SHP77 treated with DMSO at 0.1 percent for 48 hours (cell line): ENCODE data around the gene PPP1R14D.
"Not testable (repeated sequence)": the region's sequence is repeated elsewhere in the genome, so short reads cannot be mapped to it uniquely, and the experiment has no call there.

Source experiments
- DNase-seq: peaks from one replicate; lab custom pipeline; 2025; lab: John Stamatoyannopoulos, UW

PPP1R14D gene, protein sequence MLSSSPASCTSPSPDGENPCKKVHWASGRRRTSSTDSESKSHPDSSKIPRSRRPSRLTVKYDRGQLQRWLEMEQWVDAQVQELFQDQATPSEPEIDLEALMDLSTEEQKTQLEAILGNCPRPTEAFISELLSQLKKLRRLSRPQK

DNA sequence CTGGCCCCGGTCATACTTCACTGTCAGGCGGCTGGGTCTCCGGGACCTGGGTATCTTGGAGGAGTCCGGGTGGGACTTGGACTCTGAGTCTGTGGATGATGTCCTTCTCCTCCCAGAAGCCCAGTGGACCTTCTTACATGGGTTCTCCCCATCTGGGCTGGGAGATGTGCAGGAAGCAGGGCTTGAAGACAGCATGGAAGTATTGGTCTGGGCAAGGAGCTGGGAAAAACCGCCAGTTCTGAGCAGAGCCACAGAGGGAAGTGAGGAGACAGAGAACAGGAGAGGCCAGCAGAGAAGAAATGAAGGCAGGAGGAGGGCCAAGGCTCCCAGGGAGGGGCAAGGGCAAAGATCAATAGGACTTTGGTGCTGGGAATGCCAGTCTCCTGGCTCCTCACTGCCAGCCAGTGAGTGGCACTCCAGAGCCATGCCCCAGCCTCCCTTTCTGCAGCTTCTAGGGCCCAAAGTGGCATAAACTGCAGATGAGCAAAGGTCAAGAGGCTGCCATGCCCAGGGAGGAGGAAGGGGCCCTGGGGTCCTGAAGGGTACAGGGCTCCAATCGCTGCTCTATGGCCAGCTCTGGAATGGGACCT is at the start of gene PPP1R14D:
TSS of gene PPP1R14D (minus strand) at position 262 of the 590 bp plus-strand sequence. CDS start at position 195, 67 bp downstream.
- DNase-seq: no peak

DNA sequence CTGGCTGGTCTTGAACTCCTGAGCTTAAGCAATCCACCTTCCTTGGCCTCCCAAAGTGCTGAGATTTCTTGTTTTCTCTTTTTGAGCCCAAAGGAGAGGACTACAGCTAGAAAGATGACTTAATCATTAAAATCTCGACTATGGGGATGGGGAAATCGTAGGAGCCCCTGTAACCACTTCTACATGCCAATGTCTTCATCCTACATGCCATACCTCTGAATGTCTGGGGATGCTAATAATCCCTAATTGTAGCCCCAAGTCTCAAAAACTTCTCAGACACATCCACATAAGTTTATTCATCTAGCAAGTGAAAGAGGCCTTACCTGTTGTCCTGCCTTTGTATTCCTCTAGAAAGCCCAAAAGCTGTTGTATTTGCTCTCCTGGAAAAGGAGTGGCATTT is 49.2 kb upstream of the PPP1R14D start:
- DNase-seq: no peak

DNA sequence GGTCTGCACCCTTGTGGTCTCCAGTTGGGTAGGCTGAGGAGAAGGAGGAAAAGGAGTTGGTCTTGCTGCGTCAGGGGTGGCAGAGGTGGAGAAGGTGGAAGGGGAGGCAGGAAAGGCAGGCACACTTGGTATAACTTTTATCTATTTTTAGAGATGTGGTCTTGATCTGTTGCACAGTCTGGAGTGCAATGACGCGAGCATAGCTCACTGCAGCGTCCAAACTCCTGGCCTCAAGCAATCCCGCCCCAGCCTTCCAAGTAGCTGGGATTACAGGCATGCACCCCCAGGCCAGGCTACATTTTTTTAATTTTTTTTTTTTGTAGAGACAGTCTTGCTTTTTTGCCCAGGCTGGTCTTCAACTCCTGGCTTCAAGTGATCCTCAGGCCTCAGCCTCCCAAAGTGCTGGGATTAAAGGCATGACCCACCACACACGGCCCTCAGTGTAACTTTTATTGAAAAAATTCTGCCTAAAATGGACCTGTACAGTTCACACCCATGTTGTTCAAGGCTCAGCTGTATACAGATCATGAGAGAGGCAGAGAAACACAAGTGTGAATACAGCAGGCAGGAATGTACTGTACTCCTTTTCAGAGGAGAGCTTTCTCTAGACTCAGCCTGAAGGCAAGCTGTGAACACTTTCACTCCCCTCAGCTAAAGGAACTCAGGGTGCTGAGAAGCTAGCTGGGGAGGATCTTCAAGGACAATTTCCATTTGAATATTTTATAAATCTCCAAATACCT is 47.7 kb upstream of the PPP1R14D start:
- DNase-seq: no peak

DNA sequence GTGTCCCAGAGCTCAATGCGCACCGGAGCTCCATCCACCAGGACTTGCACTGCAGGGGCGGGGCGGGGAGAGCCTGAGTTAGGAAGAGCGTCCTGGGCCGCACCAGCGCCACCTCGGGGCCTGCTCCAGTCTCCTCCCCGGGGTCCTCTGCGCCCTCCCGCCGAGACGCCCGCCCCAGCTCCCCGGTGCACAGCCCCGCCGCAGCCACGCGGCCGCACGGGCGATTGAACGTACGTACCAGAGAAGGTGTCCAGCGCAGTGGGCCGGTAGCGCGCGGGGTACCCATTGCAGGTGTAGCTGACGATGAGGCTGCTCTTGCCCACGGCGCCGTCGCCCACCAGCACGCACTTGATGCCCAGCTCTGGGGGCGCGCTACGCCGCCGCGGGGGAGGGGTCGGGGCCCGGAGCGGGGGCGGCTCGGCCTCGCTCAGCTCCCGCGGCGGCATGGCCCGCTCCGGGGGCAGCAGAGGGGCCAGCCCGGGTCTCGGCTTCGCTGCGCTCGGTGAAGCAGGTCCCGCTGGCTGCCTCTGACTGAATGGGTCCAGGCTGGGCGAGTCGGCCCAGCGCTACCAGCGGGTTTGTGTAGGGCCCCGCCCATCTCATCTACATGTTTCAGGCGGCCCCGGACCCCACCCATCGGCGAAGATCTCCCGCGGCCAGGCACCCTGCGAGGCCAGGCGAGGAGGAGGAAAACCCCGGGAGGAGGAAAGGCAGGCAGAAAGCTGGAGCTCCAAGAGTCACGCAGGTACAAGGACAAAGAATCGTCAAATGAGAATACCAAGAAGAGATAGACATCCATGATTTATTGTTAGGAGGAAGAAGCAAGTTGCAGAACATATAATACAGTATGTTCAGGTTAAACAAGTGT is 45.4 kb upstream of the PPP1R14D start, which contains the start of gene RHOV:
TSS of gene RHOV (minus strand) at position 541 of the 868 bp plus-strand sequence. CDS start at position 446, 95 bp downstream.
- peak; percentile 42 for DNase-seq

DNA sequence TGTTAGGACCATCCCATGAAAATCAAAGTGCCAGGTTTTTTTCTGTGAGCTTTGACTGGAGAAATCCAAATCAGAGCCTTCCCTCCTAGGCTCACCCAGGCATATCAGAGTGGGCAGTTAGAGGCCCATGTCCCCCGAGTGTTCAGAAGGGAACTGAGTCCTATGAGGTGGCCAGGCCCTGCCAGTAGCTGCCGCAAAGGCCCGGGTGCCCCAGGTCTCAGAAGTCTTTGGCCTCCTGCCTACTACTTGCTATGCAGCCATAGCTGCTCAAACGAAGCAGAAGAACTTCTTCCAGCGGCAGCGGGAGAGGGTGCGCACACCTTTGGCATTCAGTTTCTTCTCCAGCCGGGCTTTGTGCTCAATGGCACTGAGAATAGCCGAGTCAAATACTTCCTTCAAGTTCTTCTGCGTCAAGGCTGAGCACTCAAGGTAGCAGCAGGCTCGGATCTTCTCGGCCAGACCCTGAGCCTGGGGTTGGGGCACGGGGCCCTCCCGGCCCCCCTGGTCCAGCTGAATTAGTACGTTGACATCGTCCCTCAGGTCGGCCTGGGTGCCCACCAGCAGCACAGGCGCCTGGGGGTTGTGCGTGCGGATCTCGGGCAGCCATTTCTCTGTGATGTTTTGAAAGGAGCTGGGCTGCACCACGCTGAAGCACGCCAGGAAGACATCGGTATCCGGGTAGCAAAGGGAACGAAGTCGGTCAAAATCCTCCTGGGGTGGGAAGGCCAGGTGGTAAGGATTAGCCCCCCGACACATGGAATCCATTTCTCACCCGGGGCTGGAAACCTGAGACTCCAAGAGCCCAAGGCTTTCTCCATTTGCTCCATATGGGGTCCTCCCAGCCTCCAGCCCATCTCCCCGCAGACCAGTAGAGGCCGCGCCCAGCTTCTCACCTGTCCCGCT is 44.5 kb upstream of the PPP1R14D start:
- no peak for DNase-seq

DNA sequence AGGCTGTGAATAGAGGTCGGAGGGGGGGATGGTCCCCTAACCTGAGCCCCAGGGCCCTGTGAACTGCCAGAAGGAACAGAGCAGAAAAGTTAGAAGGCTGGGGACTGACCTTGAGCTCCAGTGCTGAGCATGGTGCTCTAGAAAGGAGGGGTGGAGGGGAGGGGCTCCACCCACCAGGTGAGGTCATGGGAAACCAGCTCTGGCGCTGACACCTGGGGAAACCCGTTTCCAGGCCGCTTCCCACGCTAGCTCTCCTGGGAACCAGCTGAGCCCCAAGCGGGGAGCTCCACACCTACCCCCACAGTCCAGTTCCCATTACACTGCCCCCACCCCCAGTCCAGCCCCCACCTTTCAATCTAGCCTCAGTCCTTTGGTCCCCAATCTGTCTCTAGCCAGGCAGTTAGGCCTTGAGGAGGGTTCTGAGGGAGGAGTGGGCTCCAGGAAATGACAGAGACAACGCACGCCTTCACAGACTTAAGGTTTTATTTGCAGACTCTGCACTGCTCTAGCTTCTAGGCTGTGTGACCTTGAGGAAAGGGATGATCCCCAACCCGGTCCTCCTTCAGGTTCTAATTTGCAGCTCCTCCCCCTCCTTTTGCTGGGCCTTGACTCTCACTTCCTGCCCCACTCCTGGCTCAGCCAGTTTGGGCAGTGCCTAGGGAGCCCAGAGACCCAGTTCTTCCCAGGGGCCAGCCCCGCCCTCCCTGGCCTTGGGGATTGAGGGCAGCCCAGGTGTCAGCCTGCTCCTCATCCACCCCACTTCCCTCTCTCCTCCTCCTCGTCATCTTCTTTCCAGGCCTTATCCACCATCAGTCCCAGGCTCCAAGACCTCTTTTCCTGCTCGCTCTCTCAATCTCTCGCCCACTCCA is 43.5 kb upstream of the PPP1R14D start:
- no peak for DNase-seq

DNA sequence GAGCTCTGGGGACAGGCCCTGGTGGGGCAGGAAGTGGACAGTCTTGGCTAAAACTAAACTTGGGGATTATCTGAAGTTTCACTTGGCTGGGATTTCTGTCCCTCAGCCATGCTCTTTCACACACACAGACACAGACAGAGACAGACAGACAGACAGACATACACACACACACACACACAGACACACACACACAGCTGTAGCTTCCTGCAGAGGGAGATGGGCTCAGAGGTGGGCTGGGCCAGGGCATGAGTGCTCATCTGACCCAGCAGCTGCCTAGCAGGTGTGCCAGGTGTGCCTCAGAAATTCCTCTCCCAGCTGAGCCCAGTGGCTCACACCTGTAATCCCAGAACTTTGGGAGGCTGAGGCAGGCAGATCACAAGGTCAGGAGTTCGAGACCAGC is 42.2 kb upstream of the PPP1R14D start:
- DNase-seq: no peak

DNA sequence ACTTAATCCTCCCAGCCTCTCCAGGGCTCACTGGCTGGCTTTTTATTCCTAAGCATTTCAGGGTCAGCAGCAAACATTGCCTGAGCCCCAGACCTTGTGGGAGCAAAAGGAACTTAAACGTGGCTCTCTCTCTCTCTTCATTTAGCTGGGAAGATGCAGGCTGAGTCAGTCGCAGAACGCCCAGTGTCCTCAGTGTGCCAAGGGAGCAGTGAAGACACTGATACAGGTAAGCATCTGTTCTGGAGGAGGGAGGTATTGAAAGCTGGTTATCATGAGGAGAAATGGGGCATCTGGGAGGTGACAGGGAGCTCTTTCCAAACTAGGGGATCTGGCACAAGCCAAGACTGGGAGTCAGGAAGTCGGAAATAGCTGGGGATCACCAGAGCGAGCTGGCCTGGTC is 41.2 kb upstream of the PPP1R14D start:
- DNase-seq: no peak

DNA sequence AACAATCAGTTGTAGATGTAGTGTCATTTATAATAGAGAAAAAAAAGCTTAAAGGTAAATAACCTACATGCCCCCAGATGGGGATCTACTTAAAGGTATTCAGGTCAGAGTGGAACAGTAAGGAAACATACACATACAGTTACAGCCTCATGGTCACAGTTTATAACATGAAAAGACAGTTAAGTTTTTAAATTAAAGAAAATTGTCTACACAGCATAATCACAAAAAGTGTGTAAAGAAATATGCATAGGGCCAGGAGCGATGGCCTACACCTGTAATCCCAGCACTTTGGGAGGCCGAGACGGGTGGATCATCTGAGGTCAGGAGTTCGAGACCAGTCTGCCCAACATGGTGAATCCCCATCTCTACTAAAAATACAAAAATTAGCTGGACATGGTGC is 38.7 kb upstream of the PPP1R14D start:
- DNase-seq: no peak

DNA sequence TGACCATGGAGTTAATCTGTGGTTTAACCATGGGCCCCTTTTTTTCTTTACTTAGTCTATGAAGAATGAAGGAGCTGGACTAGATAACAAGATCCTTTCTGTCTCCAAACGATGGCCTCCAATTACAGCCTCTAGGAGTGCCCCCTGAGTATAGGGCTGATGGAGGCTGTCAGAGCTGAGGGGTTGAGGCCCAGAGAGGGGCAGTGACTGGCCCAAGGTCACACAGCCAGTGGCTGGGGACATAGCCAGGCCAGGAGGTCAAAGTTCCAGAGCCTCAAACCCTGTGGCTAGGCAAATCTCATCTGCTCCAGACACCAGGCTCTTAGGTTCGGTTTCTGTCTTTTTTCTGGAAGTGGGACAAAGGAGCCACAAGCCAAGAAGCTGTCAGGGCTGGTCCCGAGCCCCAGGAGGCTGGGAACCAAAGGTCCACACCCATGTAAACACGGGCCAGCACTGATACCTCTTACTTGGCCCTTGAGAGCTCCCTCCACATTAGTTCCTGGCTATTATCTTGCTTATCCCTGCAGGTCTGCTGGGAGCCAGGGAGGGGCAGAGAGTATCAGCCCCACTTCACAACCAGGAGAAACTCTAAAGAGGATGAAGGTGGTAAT is 35.3 kb upstream of the PPP1R14D start:
- no peak for DNase-seq

DNA sequence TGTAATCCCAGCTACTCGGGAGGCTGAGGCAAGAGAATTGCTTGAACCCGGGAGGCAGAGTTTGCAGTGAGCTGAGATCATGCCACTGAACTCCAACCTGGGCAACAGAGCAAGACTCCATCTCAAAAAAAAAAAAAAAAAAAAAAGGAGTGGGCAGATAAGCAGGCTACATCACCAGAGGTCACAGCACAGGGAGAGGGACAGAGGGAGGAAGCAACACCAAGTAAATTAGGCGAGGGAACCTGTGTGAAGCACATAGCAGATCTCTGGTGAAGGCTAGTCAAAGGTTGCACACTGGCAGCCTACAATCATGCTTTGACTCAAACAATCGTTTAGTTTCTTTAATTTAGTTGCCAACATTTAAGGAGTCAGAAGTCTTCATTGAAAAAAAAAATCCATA is 32.6 kb upstream of the PPP1R14D start:
- not testable (repeated sequence) for DNase-seq

DNA sequence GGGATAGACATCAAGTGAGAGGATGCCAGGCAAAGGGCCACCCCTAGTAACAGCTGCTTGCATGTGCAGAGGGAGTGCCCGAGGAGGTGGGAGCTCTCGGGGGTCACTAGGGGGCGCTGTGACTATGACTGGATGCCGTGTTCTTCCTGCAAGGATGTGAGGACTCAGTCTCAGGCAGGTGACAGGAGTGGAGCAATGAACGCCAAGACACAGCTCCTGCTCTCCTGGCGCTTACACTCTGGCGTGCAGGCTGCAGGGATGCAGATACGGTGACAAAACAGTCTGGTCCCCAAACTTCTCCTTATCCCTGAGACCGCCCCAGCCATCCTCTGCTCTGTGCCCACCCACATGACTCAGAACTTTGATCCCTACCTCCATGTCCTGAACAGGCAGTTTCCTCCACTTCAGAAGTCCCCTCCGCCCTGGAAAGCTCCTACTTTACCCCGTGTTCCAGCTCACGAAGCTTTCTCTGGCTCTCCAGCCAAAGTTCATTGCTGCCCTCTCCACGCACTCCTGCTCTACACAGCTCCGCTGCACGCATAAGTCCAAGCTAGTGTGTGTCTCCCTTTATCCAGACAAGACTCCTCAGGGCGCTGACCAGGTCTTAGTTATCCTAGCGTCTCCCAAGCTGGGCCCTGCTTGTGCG is 30.8 kb upstream of the PPP1R14D start:
- DNase-seq: peak; percentile 64

DNA sequence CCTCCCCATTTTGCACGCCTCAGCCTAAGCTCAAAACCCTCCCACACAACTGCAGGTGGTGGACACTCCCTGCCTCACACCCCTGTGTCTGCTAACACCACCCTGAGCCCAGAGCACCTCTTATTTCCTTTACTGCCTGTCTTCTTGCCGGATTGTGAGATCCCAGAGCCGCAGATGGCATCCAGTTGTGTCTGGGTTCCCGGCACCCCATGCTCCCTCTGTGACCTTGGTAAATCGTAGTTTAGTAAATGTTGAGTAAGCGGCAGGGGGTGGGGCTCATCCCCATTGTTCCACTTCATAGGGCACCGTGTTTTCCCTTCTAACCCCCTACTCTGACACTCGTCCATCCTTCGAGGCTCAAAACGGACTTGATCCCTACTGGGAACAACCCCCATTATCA is 30.2 kb upstream of the PPP1R14D start:
- DNase-seq: no peak

DNA sequence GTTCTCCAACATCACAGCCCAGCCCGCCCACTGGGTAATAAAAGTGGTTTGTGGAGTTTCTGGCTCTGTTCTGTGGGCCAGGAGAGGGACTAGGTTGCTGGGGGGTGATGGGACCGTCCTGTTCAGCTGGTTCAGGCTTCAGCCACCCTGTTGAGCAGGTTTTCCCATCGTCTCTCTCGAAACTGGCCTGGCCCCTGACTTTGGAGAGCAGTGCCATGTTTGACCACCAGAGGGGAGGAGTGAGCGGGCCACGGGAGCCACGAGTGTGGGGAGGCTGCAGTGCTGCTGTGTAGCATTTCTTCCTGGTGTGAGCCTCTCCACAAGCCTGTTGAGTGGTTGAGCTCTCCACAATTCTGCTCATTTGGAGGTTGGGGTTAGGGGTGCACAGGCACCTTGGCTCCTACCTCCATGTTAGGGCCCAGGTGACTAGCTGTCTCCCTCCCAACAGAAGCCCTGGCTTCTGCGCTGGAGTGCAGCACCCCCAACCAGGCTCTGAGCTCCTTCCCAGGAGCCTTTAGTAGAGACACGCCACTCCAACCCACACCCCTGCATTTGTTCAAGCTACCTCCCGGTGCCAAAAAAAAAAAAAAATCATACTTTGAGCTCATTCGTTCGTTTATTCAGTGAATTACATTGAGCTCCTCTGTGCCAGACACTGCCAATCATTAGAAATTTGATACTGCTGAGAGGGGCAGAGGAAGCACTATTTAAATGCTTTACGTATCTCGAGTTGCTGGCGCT is 29.3 kb upstream of the PPP1R14D start:
- DNase-seq: peak; percentile 10

DNA sequence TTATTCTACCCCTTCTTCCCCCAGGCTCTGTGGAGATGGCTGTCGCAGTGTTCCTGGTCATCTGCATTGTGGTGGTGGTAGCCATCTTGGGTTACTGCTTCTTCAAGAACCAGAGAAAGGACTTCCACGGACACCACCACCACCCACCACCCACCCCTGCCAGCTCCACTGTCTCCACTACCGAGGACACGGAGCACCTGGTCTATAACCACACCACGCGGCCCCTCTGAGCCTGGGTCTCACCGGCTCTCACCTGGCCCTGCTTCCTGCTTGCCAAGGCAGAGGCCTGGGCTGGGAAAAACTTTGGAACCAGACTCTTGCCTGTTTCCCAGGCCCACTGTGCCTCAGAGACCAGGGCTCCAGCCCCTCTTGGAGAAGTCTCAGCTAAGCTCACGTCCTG is 28.2 kb upstream of the PPP1R14D start:
- no peak for DNase-seq

DNA sequence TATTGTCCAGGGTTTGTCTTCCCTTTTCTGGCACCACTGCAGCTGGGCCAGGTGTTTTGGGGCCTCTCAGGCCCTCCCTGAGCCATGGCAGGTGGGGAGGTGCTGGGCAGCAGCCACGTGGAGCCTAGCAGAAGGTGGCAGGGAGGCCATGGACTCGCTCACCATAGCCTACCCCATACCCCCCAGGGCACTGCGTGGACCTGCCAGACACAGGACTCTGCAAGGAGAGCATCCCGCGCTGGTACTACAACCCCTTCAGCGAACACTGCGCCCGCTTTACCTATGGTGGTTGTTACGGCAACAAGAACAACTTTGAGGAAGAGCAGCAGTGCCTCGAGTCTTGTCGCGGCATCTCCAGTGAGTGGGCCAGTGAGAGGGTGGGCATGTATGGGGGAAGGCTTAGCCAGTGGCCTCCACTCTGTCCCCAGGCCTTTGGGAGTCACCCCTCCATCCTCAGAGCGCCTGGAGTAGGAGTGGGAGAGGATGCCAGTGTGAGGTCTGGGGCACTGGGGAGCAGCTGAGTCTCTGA is 27.3 kb upstream of the PPP1R14D start:
- DNase-seq: no peak

DNA sequence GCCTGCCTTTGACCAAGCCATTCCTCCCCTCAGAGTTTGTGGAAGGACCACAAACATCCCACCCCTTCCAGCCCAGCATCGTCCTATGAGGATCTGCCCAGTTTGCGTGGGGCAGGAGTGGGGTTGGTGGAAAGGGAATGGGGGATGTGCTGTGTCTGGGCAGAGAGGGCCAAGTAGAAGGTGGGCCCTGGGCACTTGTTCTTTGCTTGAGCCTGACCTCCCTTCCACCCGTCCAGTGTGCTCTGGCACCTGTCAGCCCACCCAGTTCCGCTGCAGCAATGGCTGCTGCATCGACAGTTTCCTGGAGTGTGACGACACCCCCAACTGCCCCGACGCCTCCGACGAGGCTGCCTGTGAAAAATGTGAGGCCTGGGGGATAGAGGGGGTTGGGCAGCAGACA is 25.7 kb upstream of the PPP1R14D start:
- DNase-seq: no peak

DNA sequence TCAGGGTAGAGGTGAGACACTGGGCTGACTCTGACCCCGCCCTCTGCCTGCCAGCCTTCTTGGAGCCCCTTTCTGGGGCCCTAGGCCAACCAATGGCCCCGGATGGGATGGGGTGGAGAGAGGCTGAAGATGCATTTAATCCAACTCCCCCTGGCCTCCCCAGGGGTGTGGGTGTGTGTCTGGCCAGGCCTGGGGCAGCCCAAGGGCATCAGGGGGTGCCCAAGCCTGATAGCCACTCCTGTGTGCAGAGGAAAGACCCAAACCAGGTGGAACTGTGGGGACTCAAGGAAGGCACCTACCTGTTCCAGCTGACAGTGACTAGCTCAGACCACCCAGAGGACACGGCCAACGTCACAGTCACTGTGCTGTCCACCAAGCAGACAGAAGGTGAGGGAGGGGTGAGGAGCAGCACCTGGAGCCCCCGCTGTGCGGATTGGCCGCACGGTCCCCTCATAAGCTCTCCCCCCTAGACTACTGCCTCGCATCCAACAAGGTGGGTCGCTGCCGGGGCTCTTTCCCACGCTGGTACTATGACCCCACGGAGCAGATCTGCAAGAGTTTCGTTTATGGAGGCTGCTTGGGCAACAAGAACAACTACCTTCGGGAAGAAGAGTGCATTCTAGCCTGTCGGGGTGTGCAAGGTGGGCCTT is 24.9 kb upstream of the PPP1R14D start:
- DNase-seq: no peak
